ENCODE measurements around the gene ZNF548. TPM values are rescaled to one million over a fixed set of nuclear protein-coding genes. Genes with fewer than 3 reads are reported as not detected.

The ZNF548 gene
- total RNA-seq, 1 donor from 2014 or later, result 16.6 TPM

DNA sequence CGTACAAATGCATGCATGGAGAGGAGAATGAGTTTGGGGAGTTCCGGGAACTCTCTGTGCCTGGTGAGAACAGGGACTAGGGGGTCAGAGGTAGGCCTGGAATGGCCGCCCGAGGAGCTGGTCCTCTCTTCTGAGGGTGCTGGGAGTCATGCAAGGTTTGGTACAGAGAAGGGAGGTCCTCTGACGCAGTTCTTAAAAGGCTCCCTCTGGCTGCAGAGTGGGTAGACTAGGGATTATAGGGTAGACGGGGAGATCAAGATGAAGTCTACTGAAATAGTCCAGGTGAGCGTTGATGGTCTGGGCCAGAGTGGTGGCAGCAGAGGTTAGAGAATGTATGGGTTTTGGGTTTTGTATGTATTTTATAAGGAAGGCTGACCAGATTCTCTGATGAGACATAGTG is 37.8 kb upstream of the ZNF548 start:
- no peak for DNase-seq (ENCODE audit: low read depth)
- peaks cover 7% of the 10 kb centered on the region for H4K20me1 ChIP-seq (ENCODE audit: insufficient read depth, low read length)
- H3K4me3 ChIP-seq (ENCODE audit: insufficient read depth, low read depth, low read length), result peak overlapping the region; percentile 96
- H2AFZ ChIP-seq (ENCODE audit: low read depth, low read length), result peak overlapping the region; percentile 95
- H3K9me3 ChIP-seq (ENCODE audit: insufficient read depth, low read depth, low read length), result peaks cover 21% of the 10 kb centered on the region
- Mint-ChIP-seq H3K27ac (ENCODE audit: unreplicated experiment) (peak overlapping the region; percentile 22), H3K36me3 (ENCODE audit: low read depth, unreplicated experiment) (peaks cover 19% of the 10 kb centered on the region), H3K4me3 (ENCODE audit: unreplicated experiment) (peak overlapping the region; percentile 99), H3K9me3 (ENCODE audit: unreplicated experiment) (no peaks in the 10 kb centered on the region), H3K4me1 (ENCODE audit: low read depth, unreplicated experiment) (peaks cover 22% of the 10 kb centered on the region), H3K27me3 (ENCODE audit: low read depth, unreplicated experiment) (no peaks in the 10 kb centered on the region)
- H3K9ac ChIP-seq (ENCODE audit: low read length), result peak overlapping the region; percentile 91
- H3K27ac ChIP-seq (ENCODE audit: low read depth, low read length), result peak overlapping the region; percentile 65
- H3K79me2 ChIP-seq (ENCODE audit: insufficient read depth, low read length), result peaks cover 40% of the 10 kb centered on the region
- H3K36me3 ChIP-seq (ENCODE audit: insufficient read depth, low read length), result peaks cover 14% of the 10 kb centered on the region
- peaks cover 7% of the 10 kb centered on the region for H3K4me1 ChIP-seq (ENCODE audit: insufficient read depth, low read length)
- no peak for TF ChIP-seq EZH2 (IDR thresholded peaks at IDR 0.05; ENCODE audit: insufficient read depth, low read length)
- TF ChIP-seq, protein P1, sequence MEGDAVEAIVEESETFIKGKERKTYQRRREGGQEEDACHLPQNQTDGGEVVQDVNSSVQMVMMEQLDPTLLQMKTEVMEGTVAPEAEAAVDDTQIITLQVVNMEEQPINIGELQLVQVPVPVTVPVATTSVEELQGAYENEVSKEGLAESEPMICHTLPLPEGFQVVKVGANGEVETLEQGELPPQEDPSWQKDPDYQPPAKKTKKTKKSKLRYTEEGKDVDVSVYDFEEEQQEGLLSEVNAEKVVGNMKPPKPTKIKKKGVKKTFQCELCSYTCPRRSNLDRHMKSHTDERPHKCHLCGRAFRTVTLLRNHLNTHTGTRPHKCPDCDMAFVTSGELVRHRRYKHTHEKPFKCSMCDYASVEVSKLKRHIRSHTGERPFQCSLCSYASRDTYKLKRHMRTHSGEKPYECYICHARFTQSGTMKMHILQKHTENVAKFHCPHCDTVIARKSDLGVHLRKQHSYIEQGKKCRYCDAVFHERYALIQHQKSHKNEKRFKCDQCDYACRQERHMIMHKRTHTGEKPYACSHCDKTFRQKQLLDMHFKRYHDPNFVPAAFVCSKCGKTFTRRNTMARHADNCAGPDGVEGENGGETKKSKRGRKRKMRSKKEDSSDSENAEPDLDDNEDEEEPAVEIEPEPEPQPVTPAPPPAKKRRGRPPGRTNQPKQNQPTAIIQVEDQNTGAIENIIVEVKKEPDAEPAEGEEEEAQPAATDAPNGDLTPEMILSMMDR (IDR thresholded peaks at IDR 0.05; ENCODE audit: insufficient read depth, low read depth, low read length), result no peak
- no peaks in the 10 kb centered on the region for H3K27me3 ChIP-seq (ENCODE audit: insufficient read depth, low read length)
- no peak for FAIRE-seq
- peak overlapping the region; percentile 99 for H3K4me2 ChIP-seq (ENCODE audit: low read length)

DNA sequence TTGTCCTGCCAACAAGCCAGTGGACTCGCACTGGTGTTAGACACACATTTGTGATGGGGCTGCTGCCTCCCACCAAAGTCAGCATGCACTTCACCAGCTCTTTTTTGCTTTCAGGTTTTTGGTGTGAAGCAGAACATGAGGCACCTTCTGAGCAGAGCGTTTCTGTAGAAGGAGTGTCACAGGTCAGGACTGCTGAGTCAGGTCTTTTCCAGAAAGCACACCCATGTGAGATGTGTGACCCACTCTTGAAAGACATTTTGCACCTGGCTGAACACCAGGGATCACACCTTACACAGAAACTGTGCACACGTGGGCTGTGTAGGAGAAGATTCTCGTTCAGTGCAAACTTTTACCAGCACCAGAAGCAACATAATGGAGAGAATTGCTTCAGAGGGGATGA is 33.7 kb upstream of the ZNF548 start:
- no peak overlapping the region for H2AFZ ChIP-seq (ENCODE audit: low read depth, low read length)
- no peaks in the 10 kb centered on the region for H3K27me3 ChIP-seq (ENCODE audit: insufficient read depth, low read length)
- peaks cover 7% of the 10 kb centered on the region for H4K20me1 ChIP-seq (ENCODE audit: insufficient read depth, low read length)
- H3K9me3 Mint-ChIP-seq (ENCODE audit: unreplicated experiment), result no peaks in the 10 kb centered on the region
- DNase-seq (ENCODE audit: low read depth) (no peak), FAIRE-seq (no peak)
- H3K4me1 Mint-ChIP-seq (ENCODE audit: low read depth, unreplicated experiment), result peaks cover 21% of the 10 kb centered on the region
- peaks cover 36% of the 10 kb centered on the region for H3K36me3 Mint-ChIP-seq (ENCODE audit: low read depth, unreplicated experiment)
- peaks cover 43% of the 10 kb centered on the region for H3K9me3 ChIP-seq (ENCODE audit: insufficient read depth, low read depth, low read length)
- H3K27ac Mint-ChIP-seq (ENCODE audit: unreplicated experiment), result no peak overlapping the region
- no peak overlapping the region for H3K4me3 ChIP-seq (ENCODE audit: insufficient read depth, low read depth, low read length)
- no peak overlapping the region for H3K4me2 ChIP-seq (ENCODE audit: low read length)
- no peak overlapping the region for H3K9ac ChIP-seq (ENCODE audit: low read length)
- no peak for TF ChIP-seq EZH2 (IDR thresholded peaks at IDR 0.05; ENCODE audit: insufficient read depth, low read length)
- TF ChIP-seq, protein P1 (IDR thresholded peaks at IDR 0.05; ENCODE audit: insufficient read depth, low read depth, low read length), result no peak
- H3K27me3 Mint-ChIP-seq (ENCODE audit: low read depth, unreplicated experiment), result no peaks in the 10 kb centered on the region
- H3K79me2 ChIP-seq (ENCODE audit: insufficient read depth, low read length), result peaks cover 44% of the 10 kb centered on the region
- peaks cover 30% of the 10 kb centered on the region for H3K36me3 ChIP-seq (ENCODE audit: insufficient read depth, low read length)
- no peak overlapping the region for H3K27ac ChIP-seq (ENCODE audit: low read depth, low read length)
- no peak overlapping the region for H3K4me3 Mint-ChIP-seq (ENCODE audit: unreplicated experiment)
- H3K4me1 ChIP-seq (ENCODE audit: insufficient read depth, low read length), result peaks cover 7% of the 10 kb centered on the region

DNA sequence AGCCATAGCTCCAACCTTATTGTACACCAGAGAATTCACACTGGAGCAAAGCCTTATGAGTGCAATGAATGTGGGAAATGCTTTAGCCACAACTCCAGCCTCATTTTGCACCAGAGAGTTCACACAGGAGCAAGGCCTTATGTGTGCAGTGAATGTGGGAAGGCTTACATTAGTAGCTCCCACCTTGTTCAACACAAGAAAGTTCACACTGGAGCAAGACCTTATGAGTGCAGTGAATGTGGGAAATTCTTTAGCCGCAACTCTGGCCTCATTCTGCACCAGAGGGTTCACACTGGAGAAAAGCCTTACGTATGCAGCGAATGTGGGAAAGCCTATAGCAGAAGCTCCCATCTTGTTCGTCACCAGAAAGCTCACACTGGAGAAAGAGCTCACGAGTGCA is 32.2 kb upstream of the ZNF548 start:
- no peaks in the 10 kb centered on the region for H3K4me1 ChIP-seq (ENCODE audit: insufficient read depth, low read length)
- peaks cover 36% of the 10 kb centered on the region for H3K36me3 Mint-ChIP-seq (ENCODE audit: low read depth, unreplicated experiment)
- H3K27ac ChIP-seq (ENCODE audit: low read depth, low read length), result no peak overlapping the region
- no peak overlapping the region for H3K4me3 ChIP-seq (ENCODE audit: insufficient read depth, low read depth, low read length)
- H3K27me3 Mint-ChIP-seq (ENCODE audit: low read depth, unreplicated experiment), result no peaks in the 10 kb centered on the region
- H4K20me1 ChIP-seq (ENCODE audit: insufficient read depth, low read length), result peaks cover 2% of the 10 kb centered on the region
- FAIRE-seq, result no peak
- H3K9me3 ChIP-seq (ENCODE audit: insufficient read depth, low read depth, low read length), result peaks cover 43% of the 10 kb centered on the region
- peaks cover 30% of the 10 kb centered on the region for H3K79me2 ChIP-seq (ENCODE audit: insufficient read depth, low read length)
- no peak for TF ChIP-seq EZH2 (IDR thresholded peaks at IDR 0.05; ENCODE audit: insufficient read depth, low read length)
- TF ChIP-seq, protein P1 (IDR thresholded peaks at IDR 0.05; ENCODE audit: insufficient read depth, low read depth, low read length), result no peak
- no peak overlapping the region for H2AFZ ChIP-seq (ENCODE audit: low read depth, low read length)
- peaks cover 30% of the 10 kb centered on the region for H3K36me3 ChIP-seq (ENCODE audit: insufficient read depth, low read length)
- H3K9ac ChIP-seq (ENCODE audit: low read length), result no peak overlapping the region
- H3K27me3 ChIP-seq (ENCODE audit: insufficient read depth, low read length), result no peaks in the 10 kb centered on the region
- no peak overlapping the region for H3K4me3 Mint-ChIP-seq (ENCODE audit: unreplicated experiment)
- H3K9me3 Mint-ChIP-seq (ENCODE audit: unreplicated experiment), result no peaks in the 10 kb centered on the region
- no peak for DNase-seq (ENCODE audit: low read depth)
- no peak overlapping the region for H3K27ac Mint-ChIP-seq (ENCODE audit: unreplicated experiment)
- H3K4me1 Mint-ChIP-seq (ENCODE audit: low read depth, unreplicated experiment), result peaks cover 12% of the 10 kb centered on the region
- H3K4me2 ChIP-seq (ENCODE audit: low read length), result no peak overlapping the region

Data from astrocyte (in vitro differentiated cells and primary cell).